Endometrial microvascular endothelial cells (primary cell): ENCODE results near the gene C12orf60. TPM values are rescaled to one million over a fixed set of nuclear protein-coding genes. Genes with fewer than 3 reads are reported as not detected.

Source experiments
- in situ Hi-C: cut with HindIII; loops from 2 replicates; pipeline ENCODE4 v1.10.0; 2017; ENCODE audit warnings: low sequenced_read_pairs, low pct_unique_long_range_greater_than_20kb; ENCODE audit errors: inconsistent ontology term
- total RNA-seq: library from RNA; depleted of rRNA; stranded (reverse); fragments of >200 nt; gene quantifications from one replicate; pipeline ENCODE4 v1.2.3, GENCODE V29; 2015; ENCODE audit errors: inconsistent ontology term

Gene C12orf60
- total RNA-seq, 1 donor from 2014 or later, result 2.3 TPM

DNA sequence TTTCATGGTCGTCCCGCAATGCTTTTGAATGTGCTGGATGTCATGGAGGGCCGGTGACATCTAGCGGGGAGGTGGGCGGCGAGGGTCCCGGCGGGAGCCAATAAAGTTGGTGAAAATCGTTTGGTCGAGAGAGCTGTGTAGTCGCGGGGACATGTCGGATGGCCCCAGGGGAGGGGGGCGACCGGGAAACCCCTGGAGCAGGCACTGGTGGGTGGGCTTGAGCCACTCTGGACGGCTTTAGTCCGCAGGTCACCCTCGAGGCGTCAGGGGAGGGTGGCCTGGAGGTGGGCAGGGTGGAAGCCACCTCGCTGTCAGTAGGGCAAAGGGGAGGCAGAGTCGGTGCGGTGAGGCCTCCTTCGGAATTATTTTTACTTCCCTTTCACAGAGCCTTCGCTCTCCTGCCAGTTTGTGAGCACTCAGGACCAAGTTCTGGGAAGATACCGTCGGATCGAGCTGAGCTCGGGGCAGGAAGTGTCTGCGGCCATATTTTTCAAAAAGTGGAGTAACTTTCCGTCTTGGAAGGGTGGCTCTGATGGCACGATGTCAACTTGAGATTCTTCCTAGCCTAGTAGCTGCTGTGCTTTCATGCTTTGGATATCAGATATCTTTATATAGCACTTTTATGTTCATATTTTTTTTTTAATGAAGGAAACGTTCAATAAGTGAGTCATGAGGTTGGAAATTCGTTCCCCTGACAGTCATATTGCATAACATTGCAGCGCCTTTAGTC, 28.4 kb upstream of the C12orf60 start:
- in situ Hi-C loops, result loop anchor here (10.0 kb wide), 1 partner anchor 180 kb away; no protein-coding TSS in a partner anchor

DNA sequence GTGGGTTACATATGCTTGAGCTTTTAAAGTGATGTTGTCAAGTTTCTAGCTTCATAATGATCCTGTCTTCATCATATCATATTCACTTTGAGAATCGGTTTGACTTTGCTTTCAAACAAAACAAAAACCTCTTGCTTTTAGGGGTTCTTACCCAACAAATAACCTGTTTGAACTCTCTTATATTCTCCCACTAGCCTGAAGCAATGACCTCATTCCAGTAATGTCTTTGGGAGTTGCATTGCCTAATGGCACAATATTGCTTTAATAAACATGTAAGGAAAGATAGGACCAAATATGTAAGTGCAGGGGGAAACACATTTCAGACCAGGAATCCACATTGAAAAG, 27.9 kb upstream of the C12orf60 start:
- in situ Hi-C loops, result loop anchor here (10.0 kb wide), 1 partner anchor 179 kb away; no protein-coding TSS in a partner anchor

DNA sequence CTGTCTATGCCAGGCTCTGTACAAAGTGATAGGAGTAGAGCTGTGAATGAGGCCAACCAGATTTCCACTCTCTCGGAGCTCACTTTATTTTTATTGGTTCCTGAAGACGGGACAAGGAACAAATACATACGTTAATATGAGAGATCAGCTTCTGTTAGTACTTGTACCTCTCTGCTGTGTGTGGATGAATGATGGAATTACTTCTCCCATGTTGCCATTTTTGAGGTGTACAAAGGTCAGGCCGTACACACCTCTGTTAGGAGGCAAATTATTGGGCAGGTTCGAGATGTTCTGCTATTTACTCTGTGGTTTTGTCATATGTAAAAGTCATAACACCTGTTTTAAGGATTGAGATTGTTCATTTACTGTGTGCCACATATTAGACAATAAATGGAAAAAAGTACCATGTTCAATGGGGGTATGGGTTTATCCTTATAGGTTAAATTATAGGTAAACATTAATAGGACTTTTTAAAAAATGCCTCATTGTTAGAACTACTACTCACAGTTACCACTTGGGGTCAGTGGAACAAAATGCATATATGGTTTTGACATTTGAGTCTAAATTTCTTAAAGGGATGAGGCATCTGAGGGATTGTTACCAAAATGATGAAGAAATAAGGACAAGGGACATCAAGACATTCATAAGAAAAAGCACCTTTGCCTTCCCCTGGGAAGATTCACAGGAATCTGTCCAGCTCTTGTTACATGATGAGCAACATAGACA, 27.1 kb upstream of the C12orf60 start:
- in situ Hi-C loops, result loop anchor here (10.0 kb wide), 1 partner anchor 178 kb away; no protein-coding TSS in a partner anchor

DNA sequence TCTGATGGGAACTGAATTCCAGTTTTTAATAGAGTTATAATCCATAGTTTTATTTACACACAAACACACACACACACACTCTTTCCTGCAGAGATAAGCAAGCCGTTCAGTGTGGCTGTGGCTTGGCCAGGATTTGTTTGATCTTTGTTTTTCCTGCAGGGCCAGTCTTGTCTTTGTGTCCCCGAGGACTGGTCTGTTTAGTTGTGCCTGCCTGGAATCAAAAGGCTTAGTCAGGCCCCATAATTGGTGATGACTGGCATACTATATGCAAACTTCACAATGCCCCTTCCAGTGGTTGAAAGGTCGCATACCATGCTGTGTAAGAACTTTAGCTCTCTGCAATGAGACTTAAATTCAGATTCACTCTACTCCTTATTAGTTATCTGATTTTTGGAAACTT, 26.2 kb upstream of the C12orf60 start:
- in situ Hi-C loops, result loop anchor here (10.0 kb wide), 1 partner anchor 178 kb away; no protein-coding TSS in a partner anchor

DNA sequence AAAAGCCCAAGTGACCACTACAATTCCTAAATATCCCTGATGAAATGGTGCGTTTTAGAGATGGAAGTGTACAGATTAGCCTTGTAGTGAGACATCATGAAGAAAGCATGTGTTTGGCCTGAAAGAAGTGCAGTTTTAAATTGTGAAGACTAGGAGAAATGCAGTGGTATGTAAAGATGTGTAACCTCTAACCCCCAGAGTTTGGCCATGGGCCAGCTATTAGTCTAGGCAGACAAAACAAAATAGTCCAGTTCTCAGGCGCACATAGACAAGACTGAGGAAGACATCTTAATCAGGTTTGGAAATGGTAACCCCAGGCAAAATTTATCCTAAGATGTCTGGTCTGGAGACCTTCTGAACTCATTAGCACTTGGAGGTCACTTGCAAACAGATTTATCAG, 23.6 kb upstream of the C12orf60 start:
- in situ Hi-C loops, result loop anchor here (10.0 kb wide), 1 partner anchor 175 kb away; no protein-coding TSS in a partner anchor

DNA sequence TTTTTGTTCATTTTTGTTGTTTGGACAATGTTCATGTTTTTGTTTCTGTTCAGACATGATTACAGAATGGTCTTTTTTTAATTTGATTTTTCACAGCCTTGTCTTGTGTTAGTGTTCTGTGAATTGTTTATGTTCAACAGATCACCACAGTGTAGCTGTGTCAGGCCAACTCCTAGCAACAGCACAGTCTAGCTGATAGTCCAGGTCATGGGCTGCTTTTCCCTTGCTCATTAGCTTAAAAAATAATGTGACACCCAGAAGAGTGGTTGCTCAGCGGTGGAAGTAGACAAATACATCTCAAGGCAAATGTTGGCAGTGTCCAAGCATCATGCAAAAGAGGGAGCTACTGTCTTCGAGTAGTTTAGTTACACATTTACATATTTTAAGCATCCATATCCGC, 22.6 kb upstream of the C12orf60 start:
- in situ Hi-C loops, result no loop called here

DNA sequence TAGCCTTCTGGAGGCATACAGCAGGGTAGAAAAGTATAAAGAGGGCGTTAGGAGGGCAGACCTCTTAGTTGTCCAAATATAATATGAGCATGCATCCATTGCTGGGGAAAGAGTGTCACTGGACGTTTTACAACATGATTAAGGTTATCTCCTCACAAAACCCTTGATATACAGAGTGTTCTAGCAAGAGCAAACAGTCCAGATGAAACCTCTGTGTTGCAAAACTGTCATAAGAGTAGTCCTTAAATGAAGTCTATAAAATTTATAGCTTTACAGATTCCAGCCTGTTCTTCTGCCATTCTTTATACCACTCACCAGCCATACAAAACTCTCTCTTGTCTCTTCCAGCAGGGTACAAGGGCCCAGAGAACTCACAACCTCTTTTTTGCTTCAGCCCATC, 21.9 kb upstream of the C12orf60 start:
- in situ Hi-C loops, result no loop called here

DNA sequence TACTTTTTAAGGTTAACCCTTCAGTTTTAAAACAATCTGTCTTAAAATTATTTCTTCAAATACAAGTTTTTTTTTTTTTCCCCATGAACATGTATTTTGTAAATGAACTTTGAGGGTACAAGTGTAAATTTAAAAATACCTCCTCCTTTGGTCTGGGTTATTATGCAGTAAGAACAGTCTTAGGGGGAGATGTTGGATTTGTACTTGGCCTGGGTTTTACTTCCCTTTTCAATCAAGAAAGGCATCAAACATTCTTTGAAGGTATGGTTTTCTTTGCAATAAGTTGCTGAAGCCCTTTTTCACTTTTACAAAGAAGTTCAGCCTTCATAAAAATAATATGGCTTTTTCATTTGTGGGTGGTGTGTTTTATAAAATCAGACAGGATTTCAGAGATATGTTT, 20.7 kb upstream of the C12orf60 start:
- in situ Hi-C loops, result no loop called here

DNA sequence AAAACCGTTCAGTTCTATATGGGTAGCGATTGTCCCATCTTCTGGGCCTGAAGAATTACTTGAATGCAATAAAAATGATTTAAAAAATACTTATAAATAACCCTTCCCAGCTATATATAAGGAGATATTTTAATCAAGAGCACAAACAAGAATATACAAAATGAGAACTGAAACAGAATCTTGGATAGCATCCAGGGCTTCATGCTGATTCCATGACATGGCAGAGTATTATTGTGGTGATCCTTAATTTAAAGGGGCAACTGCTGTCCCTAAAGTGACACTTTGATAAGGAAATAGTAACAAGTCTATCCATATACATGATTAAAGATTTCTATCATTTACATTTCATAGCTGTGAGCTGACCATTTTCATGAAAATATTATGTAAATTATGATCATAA, 19.0 kb upstream of the C12orf60 start:
- in situ Hi-C loops, result no loop called here

DNA sequence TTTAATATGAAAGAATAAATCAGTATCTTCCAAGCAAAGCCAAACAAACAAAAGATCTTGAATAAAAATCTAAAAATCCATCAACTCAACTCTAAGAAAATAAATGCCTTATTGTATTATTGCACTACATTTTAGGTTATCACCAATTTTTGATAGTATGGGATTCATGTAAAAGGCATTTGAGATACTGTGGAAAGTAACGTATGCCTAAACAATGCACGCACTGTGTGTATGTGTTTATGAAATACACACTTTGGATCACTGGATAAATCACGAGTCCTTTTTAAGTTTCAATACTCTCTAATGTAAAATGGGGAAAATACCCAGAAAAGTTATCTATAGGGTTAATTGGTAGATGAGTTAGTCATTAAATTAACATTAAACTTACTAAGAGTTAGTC, 17.9 kb upstream of the C12orf60 start:
- in situ Hi-C loops, result no loop called here

DNA sequence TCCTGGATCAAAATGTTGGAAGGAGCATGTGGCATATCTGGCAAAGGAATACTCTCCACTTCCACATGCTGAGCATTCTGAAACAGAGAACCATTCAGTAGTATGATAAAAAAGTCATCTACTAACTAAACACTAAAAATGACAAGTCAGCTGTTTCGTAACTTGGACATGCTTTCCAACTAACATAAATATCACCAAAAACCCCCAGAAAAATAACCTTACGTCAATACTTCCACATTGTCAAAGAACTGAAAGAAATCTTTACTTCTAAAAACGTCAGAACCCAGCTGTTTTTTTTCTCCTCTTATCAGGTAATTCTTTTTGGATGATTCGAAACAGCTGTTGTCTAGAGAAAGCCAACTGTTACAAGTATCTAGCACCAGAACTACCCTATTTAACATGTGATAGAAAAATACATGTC, 8.4 kb upstream of the C12orf60 start:
- in situ Hi-C loops, result no loop called here

DNA sequence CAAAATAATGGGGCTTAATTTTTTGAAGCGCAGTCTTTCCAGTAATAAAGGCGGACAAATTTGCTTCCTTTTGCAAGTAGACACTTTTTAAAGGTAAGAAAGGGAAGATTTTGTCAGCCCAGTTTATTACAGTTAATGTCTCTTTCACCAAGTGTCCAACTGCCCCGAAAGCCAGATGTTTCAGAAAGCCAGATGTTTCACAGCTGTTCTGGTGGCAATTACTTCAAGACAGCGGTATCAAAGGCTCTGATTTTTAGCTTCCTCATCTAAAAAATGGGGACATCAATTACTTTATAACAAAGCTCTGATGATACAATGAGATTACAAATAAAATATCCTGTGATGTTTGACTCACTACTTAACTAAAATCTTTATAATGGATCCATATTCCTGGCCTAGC, 1.2 kb upstream of the C12orf60 start:
- in situ Hi-C loops, result no loop called here

DNA sequence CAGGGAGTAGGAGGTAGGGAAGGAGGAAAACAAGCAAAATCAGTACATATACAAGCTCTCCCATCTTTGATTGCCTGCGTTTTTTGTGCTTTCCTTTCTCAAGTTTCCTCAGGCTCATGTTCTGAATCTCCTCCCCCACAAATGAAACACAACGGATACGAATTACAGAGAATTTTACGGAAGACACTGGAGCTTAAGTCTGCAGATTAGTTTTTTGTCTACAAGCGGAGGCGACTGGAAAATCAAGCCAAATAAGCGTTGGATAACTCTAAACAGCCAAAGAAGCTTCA, 804 bp upstream of the C12orf60 start:
- in situ Hi-C loops, result no loop called here

DNA sequence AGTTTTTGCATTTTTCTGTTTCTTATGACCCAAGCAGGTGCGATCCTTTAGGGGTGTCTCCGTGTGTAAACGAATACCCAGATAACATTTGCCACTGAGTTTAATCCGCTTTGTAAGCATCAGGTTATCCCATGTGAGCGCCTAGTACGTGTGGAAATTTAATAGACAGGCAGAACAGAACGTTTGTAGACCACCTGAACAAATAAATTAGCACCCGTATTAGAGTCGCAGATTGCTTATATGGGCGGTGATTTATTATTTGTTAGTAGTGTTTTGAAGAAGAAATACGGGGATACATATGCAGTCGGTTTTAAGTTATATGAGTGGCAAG, 325 bp downstream of the C12orf60 start:
- in situ Hi-C loops, result no loop called here

DNA sequence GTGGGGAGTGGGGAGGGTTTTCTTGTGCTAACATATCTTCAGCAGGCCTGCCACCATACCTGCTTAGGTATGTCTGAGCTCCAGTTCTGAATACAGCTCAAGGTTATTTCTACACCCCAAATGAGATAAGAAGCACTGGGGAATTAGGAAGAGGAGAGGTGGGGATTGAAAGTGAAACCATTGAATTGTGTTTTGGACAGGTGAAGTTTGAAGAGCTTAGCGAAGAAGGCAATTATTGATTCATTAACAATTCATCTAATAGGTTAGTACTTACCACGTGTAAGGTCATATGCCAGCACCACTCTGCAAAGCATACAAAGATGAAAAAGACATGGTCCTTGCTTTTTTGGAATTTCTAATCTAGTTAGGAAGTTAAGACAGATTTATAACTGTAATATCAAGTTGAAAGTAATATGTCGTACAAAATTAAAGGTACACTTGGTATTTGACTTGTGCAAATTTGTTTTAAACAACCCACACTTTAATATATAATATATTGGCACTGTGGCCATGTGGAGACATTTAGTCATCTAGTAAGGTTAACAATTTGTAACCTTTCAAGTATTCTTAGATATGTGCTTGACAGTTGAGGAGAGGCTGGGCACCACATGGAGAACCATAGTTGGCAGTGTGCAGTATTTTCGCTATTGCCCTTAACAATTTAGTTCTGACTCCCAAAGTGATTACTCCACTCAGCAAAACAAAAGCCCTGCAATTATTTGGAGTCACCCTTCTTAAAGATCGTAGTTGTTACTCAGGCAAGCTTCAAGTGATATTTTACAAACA, 6.9 kb downstream of the C12orf60 start:
- in situ Hi-C loops, result no loop called here

DNA sequence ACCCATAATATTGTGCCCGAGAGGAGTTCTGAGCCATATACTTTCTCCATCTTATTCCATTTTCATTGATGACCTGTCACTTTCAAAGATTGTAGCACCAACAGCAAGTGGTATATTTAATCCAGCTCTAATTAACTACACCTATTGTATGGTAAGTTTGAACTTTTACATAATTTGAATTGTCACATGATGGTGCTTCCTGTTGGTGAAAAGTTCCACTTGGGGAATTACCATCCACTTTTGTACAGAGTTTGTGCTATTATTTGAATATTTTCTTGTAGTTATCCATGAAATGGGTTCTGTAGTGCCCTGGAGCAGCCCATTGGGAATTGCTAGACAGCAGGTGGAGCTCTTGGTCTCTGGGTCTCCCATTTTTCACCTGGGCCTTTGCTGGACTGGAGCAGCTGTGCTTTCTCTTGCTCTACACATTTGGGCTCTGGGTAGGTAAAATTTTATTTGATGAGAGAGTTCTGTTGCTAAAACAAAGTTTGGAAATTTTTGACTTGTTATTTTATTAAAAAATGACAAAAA, 7.5 kb downstream of the C12orf60 start:
- in situ Hi-C loops, result no loop called here

DNA sequence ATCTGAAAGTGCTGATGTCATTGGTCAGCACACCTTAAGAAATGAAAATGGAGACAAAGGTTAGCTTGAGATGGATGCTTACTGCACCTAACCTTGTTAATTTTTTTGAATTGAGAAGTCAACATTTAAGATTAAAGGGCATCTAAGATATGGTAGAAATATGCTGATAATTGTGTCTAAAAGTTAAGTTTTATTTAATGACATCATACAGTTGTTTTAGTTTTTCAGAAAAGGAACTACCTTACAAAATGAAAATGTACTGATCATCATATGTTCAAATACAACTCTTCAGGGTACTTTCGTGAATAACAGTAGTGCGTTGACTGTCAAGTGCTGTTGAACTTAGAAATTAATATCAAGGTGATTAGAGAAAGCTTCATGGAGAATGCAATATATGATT, 8.0 kb downstream of the C12orf60 start:
- in situ Hi-C loops, result no loop called here

DNA sequence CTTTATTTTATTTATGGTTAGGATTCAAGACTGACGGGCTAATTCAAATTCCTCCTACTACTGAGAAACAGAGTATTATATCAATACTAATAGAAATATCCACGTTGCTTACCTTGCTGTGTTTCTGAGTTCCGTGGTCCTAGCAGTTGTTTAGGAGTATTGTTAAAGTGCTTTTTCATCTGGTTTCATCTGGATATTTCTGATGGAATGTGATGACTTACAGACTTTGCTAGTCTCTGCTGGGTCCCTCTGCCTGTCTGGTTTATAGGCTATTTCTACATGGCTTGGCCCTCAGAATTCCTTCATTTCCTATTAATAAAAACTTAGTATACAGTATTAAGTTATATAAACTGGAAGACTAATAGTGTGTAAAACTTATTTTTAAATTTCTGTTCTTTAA, 10.5 kb downstream of the C12orf60 start, which contains the start of gene SMCO3:
Gene SMCO3 (minus strand): TSS at position 169 of the 400 bp plus-strand sequence. CDS start 7,502 bp downstream, outside the sequence.
- in situ Hi-C loops, result no loop called here

DNA sequence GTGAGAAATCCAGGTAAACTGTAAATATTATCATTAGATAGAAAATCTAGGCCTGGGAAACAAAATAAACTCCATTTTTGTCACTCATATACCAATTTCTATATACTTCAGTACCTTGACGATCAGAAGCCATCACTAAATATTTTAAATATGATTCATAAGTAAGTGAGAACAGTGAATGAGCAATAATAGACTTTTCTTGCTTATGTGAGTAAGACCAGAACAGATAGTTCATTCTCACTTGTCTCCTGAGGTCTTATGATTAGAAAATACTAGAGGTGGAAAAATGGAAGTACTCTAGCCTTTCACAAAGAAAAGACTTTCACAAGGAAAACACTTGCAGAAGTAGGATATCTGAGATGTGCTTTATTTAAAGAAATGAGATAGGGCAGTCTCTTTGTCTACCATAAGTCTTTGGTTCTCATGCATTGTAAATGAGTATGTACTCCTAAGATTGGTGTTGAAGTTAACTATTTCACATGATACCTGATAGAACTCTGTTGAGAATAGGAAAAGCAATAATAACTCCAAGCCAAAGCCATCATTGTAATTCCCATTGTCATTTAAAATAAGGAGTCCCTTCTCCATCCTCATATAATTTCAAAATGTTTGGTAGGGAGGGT, 20.7 kb downstream of the C12orf60 start:
- in situ Hi-C loops, result no loop called here
